HG02884 (cell line): ENCODE data around the gene CPTP.

Experiments used
- ATAC-seq: cut with Tn5 transposase; IDR thresholded peaks from one replicate; pipeline ENCODE4 v1.9.1; 2021; ENCODE audit warnings: mild to moderate bottlenecking, moderate library complexity; ENCODE audit not compliant: unreplicated experiment

CPTP gene

DNA sequence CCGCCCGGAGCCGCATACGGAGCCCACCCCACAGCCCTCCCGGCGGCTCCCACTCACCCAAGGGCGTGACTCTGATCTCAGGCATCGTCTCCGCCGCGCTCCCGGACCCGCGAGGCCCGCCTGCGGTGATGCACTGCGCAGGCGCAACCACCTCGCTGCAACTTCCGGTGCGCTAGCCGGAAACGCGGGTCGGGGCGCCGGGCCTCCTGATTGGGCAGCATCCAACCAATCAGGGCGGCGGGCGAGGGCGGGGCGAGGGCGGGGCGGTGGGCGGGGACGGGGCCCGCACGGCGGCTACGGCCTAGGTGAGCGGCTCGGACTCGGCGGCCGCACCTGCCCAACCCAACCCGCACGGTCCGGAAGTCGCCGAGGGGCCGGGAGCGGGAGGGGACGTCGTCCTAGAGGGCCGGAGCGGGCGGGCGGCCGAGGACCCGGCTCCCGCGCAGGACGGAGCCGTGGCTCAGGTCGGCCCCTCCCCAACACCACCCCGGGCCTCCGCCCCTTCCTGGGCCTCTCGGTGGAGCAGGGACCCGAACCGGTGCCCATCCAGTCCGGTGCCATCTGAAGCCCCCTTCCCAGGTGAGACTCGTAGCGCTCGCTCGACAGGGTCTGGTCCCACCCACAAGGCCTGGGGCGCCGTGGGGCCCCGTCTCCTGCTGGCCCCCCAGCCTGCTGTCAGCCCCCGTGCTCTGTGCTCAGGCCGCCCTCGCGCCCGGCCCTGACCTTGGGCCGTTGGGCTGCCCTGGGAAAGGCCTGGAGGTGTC is at the start of gene CPTP, which contains the start of gene INTS11:
Gene CPTP, plus strand, starts transcription at position 279 of the 764 bp plus-strand sequence. CDS start 2,109 bp downstream, outside the sequence.
Gene INTS11, minus strand, starts transcription at position 137 of the 764 bp plus-strand sequence. Its CDS starts 52 bp downstream, at position 85.
- ATAC-seq = peak; percentile 76

DNA sequence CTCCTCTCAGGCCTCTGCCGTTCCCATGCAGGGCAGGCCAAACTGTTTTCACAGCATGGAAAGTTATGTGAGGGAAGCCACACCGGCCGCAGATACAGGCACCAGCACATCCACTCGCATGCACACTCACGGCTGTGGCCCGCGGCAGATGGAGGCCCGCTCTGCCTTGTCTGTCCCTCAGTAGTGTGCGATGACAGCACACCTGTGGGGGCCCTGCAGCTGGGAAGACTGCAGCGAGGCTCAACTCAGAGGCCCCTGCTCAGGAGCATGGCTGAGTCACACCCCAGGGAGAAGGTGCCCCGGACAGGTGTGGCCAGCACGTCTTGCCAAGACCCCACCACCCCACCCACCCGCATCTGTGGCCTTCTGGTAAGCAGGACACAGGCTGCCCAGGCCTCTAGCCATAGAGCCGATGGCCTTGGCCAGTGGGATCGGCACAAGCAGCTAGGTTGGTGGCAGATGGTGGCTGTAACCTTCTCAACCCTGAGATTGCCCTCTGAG is 49.6 kb upstream of the CPTP start:
- ATAC-seq = no peak

DNA sequence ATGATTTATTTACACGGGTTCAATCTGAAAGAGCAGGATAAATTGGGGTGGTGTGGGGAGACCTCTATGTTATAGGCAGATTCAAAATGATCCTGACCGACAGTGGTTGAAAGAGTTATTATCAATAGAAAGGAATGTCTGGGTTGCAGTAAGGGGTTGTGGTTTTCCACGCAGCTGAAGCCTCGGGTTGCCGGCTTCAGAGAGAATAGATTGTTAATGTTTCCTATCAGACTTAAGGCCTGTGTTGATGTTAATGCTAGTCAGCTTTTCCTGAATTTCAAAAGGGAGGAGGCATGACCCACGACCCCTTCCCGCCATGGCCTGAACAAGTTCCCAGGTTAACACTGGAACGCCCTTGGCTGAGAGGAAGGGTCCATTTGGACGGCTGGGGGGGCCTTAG is 48.8 kb upstream of the CPTP start:
- ATAC-seq = no peak

DNA sequence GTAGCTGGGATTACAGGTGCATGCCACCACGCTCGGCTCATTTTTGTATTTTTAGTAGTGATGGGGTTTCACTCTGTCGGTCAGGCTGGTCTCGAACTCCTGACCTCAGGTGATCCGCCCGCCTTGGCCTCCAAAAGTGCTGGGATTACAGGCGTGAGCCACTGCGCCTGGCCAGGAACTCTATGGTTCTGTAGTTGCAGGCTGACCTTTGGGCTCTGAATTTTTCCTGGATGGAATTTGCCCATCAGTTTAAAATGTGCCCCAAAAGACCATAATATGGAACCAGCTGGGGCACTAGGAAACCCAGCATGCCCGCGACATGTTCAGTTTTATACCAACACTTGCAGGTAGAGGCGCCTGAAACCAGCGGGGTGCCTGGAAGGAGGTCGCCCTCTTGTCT is 46.0 kb upstream of the CPTP start:
- no peak for ATAC-seq

DNA sequence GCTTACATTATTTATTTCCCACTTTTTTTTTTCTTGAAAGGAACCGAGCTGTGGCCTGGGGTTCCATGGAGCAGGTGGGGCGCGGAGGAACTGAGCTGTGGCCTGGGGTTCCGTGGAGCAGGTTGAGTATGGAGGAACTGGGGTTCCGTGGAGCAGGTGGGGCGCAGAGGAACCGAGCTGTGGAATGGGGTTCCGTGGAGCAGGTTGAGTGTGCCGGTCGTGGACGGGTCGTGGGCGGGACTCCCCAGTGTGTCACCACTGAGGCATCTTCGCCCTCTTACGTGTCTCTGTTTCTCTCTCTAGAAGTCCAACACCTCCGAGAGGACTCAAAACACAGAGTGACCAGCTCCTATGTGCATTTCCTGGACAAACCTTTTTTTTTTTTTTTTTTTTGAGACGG is 45.6 kb upstream of the CPTP start:
- no peak for ATAC-seq

DNA sequence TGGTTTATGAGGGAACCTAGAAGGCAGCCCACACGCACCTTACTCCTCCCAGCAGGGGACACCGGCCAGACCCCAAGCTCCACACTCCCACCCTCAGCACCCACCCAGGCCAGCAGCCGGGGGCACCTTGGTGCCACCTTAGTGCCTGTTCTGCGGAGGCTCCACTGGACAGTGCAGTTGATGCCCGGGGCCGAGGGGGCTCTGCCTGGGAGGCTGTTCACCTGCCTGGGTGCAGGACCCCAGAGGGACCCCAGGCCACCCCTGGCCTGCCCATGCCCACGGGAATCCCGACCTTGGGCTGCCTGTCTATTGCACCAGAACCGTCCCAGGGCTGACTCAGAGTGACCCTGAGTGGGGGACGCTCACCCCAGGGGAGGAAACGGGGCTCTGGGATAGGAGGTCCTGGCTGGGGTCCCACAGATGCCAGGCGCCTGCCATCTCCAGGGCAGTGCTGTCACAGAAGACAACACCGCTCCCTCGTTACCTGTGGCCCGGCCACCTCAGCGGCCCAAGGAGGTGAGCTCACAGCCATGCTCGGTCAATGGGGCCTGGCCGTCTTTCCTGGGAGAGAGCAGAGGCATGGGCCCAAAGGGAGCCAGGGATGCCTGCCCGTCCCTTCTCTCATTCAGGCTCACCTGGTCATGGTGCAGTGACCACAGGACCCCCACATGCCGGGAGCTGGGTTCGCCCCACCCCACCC is 43.7 kb upstream of the CPTP start:
- no peak for ATAC-seq

DNA sequence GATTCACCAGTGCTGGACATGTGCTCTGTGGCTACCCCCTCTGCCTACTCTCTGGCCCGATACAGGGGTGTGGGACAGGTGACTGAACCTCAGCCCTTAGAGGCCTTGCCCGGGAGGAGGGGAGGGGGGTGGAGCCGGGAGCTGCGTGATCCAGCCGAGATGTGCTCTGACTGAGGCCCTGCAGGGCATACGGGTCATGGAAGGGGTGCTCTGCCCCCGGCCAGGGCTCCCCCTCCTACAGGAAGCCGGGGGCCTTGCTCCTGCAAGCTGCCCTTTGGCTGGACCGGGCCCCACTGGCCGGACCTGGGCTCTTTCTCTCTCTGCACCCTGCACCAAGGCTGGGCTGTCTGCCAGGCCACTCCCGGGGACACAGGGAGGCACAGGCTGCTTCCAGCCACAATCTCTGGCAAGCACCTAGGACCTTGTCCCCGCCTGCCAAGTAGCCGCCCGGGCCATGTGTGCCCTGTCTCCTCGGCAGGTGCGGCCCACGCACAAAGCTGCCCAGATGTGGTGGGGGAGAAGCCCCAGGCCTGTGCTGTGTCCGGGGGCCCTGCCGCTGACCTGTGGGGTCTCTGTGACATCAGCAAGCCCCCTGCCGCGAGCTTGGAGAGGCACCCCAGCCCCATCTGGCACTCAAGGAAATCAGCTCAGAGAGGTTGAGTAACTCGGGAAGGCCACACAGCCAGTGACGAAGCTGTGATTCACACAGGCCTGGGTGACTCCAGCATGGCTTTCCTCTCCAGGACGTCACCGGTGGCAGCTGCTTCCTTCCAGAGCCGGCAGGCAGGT is 42.9 kb upstream of the CPTP start:
- ATAC-seq = no peak

DNA sequence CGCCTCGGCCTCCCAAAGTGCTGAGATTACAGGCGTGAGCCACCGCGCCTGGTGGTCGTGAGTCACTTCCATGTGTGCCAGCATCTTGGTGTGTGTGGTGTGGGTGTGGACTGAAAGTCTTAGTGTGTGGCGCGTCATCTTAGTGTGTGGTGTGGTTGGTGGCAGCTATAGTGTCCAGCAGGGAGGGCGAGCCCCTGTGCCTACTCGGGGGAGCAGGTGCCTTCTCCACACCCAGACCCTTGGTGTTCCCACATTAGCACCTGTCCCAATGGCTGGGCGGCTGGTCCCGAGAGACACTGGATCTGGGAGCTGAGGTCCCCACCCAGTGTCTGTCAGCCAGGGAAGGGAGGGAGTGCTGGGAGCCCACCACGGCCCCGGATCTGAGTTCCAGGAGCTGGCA is 41.6 kb upstream of the CPTP start:
- no peak for ATAC-seq

DNA sequence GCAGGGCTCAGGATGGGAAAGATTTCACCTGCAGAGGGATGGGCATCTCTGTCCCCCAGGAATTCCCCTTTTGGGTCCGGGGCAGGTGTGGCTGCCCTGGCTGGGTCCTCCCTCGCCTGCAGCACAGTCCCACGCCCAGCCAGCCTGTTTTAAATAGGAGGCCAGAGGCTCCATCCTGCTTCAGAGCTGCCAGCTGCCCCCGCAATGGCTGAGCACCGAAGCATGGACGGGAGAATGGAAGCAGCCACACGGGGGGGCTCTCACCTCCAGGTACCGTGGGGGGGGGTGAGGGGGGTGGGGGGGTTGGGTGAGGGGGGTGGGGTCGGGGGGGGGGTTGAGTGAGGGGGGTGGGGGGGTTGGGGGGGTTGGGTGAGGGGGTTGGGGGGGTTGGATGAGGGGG is 40.8 kb upstream of the CPTP start:
- no peak for ATAC-seq

DNA sequence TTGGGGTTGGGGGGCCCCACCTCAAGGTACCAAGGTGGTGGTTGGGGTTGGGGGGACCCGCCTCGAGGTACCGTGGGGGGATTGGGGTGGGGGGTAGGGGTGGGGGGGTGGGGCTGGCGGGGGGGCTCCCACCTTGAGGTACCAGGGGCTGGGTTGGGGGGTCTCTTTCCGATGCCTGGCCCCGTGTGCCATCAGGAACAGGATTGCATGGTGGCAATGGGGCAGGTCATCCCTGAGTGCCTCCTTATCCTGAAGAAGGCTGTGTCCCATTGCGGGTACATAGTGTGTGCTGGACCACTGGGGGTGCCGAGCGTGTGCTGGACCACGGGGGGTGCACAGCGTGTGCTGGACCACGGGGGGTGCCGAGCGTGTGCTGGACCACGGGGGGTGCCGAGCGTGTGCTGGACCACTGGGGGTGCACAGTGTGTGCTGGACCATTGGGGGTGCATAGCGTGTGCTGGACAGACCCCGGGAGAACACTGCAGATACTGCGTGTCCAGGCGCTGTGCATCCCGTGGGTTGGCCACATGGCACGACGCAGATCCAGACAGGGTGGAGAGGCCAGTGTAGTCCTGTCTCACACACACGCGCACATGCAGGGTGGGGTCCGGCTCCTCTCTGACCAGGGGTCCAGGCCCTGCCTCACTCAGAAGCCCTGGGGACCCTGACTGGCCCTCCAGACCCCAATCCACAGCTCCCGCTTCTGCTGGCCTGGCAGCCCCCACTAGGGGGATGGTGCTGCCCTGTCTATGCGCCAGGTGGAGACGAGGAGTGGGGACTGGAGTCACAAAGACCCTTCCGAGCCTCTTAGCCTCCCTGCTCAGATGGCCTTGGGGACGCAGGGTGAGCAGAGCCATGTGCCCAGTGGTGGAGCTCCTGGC is 40.1 kb upstream of the CPTP start:
- ATAC-seq = no peak

DNA sequence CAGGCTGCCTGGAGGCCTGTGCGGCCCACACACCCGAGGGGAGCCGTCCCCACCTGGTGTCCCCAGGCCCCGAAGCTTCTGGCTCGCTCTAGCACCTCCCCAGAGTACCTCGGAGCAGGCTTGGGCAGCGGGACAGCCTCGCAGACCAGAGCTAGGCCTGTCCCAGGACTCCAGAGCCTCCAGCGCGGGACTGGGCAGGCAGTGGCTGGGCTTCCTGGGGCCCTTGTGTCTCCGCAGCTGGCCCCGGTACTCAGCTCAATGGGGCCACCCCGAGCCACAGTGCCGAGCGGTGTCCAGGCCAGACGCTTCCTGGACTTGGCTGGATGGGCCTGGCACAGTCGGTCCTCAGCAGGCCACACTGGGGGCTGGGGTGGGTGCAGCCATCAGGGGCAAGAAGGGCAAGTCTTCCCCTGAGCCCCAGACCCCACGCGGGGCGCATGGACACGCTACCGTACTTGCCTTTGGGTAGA is 39.5 kb upstream of the CPTP start:
- ATAC-seq = no peak

DNA sequence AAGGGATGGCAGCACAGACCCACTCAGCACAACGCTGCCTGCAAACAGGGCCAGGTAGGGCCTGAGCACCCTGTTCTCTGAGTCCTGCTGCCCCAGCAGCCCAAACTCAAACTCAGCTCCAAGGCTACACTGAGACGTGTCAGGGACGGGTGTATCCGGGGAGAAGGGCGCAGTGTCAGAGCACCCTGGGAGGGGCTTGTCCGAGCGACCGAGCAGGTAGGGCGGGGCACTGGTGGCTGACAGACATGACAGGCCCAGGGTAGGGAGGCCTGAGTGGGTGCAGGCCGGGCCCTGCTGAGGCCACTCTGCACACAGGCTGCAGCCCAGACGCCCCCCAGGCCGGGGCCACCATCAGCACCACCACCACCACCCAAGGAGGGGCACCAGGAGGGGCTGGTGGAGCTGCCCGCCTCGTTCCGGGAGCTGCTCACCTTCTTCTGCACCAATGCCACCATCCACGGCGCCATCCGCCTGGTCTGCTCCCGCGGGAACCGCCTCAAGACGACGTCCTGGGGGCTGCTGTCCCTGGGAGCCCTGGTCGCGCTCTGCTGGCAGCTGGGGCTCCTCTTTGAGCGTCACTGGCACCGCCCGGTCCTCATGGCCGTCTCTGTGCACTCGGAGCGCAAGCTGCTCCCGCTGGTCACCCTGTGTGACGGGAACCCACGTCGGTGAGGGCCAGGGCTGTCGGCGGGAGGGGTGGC is 38.8 kb upstream of the CPTP start:
- ATAC-seq = no peak

DNA sequence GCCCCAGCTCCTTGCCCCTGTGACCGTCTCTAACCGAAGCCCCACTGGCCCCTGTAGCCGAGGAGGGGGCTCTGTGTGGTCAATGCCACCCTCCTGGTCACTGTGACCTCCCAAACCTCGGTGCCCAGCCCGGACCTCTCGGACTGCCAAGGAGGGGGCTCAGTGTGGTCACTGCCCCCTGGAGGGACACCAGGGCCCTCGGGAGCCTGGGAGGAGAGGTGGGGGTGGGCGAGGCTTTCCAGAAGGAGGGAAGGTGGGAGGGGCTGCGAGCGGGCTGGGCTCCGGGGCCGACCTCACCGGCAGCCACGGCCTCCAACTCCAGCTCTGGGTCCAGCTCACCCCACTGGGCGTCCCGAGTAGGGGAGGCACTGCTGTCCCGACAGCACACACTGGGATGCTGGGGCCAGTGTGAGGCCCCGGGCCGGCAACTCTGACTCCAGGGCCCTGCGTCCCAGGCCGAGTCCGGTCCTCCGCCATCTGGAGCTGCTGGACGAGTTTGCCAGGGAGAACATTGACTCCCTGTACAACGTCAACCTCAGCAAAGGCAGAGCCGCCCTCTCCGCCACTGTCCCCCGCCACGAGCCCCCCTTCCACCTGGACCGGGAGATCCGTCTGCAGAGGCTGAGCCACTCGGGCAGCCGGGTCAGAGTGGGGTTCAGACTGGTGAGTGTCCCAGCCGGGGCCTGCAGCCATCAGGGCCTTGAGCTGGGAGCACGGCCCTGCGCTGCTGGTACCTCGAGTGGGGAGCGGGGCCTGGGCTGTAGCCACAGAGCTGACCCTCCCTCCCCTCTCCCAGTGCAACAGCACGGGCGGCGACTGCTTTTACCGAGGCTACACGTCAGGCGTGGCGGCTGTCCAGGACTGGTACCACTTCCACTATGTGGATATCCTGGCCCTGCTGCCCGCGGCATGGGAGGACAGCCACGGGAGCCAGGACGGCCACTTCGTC is 38.0 kb upstream of the CPTP start:
- no peak for ATAC-seq

DNA sequence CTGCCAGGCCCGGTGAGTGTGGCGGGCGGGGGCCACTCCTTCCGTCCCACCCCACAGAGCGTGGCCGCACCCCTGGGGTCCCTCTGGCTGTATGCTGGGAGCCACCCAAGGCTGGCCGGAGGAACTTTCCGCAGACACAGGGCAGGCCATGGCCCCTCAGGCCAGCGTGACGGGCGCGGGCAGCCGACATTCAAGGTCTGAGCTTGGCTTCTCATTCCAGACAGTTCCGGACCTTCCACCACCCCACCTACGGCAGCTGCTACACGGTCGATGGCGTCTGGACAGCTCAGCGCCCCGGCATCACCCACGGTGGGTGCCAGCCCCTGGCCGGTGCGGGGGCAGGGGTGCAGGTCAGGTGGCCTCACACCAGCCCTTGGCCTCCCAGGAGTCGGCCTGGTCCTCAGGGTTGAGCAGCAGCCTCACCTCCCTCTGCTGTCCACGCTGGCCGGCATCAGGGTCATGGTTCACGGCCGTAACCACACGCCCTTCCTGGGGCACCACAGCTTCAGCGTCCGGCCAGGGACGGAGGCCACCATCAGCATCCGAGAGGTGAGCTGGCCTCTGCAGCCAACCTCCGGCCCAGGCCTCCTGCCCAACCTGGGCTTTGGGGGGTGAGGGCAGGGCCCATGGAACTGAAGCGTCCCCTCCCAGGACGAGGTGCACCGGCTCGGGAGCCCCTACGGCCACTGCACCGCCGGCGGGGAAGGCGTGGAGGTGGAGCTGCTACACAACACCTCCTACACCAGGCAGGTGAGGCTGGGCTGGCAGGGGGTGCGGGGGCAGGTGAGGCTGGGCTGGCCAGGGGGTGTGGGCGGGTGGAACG is 37.1 kb upstream of the CPTP start:
- ATAC-seq = no peak

DNA sequence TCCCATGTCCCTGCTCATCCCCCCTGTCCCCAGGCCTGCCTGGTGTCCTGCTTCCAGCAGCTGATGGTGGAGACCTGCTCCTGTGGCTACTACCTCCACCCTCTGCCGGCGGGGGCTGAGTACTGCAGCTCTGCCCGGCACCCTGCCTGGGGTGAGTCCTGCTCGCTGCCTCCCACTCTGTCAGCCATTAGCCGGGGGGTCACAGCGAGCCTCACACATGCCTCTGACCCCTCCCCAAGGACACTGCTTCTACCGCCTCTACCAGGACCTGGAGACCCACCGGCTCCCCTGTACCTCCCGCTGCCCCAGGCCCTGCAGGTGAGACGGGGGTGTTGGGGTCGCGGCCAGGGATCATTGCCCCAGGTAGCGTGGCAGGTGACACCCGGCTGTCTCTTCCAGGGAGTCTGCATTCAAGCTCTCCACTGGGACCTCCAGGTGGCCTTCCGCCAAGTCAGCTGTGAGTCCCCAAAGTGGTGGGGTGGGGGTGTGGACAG is 34.3 kb upstream of the CPTP start:
- ATAC-seq = no peak

DNA sequence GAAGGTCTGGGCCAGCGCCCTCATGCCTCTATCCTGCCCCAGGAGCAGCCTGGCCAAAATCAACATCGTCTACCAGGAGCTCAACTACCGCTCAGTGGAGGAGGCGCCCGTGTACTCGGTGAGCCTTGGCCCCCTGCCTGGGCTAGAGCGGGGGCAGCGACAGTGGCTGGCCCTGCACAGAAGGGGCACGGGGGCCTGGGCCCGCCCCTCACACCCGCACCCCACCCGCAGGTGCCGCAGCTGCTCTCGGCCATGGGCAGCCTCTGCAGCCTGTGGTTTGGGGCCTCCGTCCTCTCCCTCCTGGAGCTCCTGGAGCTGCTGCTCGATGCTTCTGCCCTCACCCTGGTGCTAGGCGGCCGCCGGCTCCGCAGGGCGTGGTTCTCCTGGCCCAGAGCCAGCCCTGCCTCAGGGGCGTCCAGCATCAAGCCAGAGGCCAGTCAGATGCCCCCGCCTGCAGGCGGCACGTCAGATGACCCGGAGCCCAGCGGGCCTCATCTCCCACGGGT is 33.5 kb upstream of the CPTP start:
- no peak for ATAC-seq
